Endometrium (tissue), 2 donors: Measurements from ENCODE around the gene ABCG1.

Experiments used
- FAIRE-seq: peaks from 2 replicates; lab custom pipeline; 2012; peaks lifted over from hg19 to GRCh38; lab: Jason Lieb, UNC
- donor health status: control.
- donor health status: control.

ABCG1 gene

GRCh38 chr21:42214081-42214750 lies 4.7 kb upstream of the ABCG1 start:
- no peak for FAIRE-seq

DNA sequence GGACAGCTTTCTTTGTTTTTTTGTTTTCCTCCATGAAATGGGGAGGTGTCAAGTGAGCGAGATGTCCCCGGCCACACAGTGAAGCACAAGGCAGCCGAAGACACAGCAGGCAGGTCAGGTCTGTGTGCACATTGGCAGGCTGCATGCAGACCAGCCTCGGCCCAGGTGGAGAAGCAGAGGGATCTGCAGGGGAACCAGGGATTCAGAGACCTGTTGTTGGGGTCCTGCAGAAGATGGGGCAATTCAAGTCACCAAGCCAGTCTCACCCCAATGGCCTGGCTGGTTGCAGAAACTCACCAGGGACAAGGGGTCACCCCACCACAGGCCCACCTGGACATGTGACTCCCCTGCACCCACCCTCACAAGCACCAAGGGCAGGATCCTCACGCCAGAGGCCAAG lies 4.0 kb upstream of the ABCG1 start:
- no peak for FAIRE-seq

DNA sequence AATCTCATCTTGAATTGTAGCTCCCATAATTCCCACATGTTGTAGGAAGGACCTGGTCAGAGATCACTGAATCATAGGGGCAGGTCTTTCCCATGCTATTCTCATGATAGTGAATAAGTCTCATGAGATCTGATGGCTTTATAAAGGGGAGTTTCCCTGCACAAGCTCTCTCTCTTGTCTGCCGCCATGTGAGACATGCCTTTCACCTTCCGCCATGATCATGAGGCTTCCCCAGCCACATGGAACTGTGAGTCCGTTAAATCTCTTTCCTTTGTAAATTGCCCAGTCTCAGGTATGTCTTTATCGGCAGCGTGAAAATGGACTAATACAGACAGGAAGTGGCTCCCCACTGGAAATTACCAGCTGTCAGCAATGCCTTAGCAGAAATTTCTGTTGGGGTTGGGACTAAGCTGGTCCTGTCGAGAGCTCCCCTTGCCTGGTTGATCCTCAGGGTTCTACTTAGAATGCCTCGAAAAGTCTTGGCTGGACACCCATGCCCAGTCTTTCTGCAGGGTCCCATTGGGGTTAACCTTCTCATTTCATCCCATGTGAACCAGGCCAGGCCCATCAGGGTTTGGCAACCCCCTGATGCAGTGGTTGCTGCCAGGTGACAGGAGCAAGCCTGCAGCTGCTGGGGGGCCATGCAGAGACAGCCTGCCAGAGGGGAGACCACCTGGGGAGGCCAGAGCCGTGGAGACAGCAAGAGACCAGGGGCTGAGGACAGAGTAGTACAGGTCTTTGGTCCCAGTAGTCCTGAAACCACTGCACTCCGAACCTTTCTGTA lies 2.8 kb upstream of the ABCG1 start:
- FAIRE-seq, result no peak

GRCh38 chr21:42216726-42217572 lies 2.0 kb upstream of the ABCG1 start:
- FAIRE-seq, result no peak

DNA sequence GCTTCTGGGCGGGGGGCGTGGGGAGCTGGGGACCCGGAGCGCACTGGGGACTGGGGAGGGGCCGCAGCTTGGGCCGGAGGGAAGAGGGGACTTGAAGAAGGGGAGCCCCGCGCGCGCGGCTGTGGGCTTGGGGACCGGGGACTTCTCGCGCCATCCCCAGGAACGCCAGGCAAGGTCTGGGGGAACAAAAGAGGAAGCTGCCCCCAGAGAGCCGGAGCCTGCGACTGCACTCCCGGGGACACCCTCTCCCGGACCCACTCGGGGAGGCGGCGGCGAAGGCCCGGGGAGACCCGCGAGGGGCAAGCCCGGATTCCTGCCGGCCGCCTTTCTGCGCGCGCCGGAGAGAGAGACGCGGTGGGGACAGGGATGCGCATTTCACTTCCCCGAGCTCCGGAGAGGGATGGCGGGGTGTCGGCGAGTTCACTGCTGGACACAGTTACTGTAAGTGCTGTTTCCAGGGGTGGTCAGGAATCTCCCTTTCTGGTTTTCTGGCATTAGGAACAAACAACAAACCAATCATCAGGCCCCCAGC lies 732 bp downstream of the ABCG1 start:
- FAIRE-seq, result no peak

GRCh38 chr21:42220138-42220701 lies 1.3 kb downstream of the ABCG1 start:
- no peak for FAIRE-seq

- FAIRE-seq, result no peak
Measured at GRCh38 chr21:42221581-42222345, 2.8 kb downstream of the ABCG1 start.

- no peak for FAIRE-seq
Measured at GRCh38 chr21:42222386-42222785, 3.4 kb downstream of the ABCG1 start.

- FAIRE-seq, result no peak
Measured at GRCh38 chr21:42222821-42223390, 4.0 kb downstream of the ABCG1 start.

DNA sequence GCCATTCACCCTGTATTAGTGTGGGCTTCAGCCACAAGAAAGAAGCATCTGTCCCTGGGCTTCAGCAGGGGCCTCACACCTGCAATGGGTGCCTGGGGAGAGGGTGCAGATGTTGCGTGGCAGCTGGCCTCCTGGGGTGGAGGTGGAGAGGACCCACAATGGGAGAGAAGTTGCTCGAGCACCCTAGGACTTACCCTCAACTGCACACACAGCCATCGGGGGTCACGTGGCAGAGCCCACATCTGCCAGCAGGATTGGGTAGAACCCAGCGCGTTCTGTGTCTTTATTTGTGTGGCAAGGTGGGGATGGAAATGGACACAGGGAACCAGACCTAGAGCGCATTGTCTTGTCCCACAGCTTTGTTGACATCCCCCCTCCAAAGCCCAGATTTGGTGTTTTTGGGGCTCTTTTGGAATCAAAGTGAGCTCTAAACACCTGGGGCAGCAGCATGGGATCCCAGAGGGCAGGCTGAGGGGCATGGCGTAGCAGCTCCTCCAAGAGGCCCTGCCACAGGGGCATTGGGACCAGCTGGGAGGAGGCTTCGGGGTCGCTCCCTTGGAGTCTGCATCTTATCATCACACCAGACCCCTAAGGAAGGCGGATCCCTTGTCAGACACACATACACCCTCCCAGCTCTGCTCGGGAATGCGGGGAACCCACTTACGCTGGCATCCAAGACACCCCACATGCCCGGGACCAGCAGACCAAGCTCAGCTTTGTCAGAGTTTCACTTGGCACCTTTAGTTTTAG lies 5.1 kb downstream of the ABCG1 start:
- FAIRE-seq, result no peak

GRCh38 chr21:42225042-42225441 lies 6.1 kb downstream of the ABCG1 start:
- no peak for FAIRE-seq

DNA sequence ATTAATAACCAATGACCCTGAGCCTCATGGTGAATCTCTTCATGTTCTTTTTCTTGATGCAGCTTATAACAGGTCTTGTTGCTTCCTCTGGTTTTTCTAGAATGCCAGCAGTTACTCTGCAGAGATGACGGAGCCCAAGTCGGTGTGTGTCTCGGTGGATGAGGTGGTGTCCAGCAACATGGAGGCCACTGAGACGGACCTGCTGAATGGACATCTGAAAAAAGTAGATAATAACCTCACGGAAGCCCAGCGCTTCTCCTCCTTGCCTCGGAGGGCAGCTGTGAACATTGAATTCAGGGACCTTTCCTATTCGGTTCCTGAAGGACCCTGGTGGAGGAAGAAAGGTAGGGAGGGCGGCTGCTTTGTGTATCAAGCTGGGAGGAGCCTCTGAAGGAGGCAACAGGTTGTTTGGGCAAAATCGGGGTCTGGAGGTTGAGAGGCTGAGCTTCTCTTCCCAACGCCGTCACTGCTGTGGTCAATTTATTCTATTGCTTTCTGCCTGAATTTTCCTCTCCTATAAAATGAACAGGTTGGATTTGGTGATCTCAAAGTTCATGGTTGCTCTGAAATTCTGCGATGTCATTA lies 6.7 kb downstream of the ABCG1 start:
- FAIRE-seq, result no peak

GRCh38 chr21:42226626-42227025 lies 7.7 kb downstream of the ABCG1 start:
- FAIRE-seq, result no peak

- no peak for FAIRE-seq
Measured at GRCh38 chr21:42227909-42228708, 9.2 kb downstream of the ABCG1 start.

DNA sequence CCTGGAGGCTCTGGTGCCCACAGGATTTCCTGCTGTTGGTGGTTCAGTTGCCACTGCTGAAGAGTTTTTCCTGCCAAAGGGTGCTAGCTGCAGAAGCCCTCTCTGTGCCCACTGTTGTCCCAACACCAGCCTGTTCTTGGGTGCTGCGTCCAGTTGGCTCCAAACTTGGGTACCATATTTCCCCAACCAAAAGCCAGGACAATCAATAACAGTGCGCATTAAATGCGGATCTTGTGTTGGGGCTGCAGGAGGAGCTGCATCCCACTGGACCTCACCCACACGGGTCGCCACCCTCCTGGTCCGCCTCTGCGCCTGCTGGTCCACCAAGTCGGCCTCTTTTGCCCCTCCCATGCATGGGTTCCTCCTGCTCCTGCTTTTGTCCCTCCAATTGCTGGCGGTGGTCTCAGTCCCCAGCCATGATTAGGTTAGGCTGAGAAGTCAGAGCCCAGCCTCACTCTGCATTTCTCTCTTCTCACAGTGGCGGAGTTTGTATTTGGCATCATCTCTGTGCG lies 9.8 kb downstream of the ABCG1 start:
- no peak for FAIRE-seq

DNA sequence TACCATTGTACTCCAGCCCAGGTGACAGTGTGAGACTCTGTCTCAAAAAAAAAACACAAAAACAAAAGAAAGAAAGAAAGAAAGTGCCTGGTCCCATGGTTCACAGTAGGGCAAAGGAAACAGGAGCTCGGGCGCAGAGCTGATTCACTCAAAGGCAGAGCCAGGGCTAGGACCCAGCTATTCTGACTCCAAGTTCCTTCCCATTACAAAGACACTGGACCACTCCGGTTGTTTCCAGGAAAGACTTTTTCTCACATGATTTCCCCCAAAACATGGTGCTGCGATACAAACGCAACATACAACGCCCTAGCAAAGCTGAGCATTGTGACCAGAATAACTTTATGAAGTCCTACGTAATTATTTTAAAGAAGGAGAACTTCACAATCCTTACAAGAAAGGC lies 10.7 kb downstream of the ABCG1 start:
- FAIRE-seq, result no peak

DNA sequence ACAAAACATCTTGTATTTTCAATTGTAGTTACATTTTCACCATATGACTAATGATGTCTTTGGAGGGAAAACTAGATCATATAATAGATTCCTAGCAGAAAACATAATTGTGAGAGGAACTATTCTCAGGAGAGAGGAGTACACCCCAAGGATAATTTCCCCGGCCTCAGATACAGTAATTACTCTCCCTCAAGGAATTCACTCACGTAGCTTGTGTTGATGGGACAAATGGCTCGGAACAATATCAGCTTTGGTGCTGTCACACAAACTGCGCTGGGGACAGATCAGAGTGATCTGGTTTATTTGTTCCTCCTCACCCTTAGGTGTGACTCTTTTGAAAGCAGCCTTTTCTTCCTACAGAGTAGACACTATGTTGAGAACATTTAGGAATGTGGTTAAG lies 11.2 kb downstream of the ABCG1 start:
- FAIRE-seq, result no peak

GRCh38 chr21:42230636-42231035 lies 11.7 kb downstream of the ABCG1 start:
- no peak for FAIRE-seq

DNA sequence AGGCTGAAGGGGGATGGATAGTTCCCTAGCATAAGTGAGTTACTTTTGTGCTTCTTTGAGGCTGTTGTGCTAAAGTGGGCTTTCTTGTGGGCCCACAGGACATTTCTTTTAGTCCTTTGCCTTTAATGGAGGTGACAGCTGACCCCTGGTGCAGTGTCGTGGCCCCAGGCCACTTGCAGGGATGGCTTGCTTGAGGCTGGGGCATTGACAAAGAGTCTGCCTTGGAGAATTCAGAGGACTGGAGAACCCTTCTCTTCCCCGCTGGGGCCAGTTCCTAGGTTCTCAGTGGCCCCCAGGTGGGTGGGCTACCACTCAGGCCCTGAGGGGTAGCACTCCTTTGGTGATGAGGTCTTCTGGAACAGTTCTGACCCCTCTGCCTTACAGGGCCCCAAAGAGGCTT lies 12.8 kb downstream of the ABCG1 start:
- no peak for FAIRE-seq
